Measurements from ENCODE around the gene SKOR1.
A peak's percentile ranks its signal among the peaks of the same experiment; 100 is the strongest.

Gene SKOR1

GRCh38 chr15:67855842-67856241 is 30.5 kb downstream of the SKOR1 start:
- no peak for DNase-seq

- no peak for DNase-seq
These were observed 31.9 kb downstream of the SKOR1 start for GRCh38 chr15:67857220-67857619.

GRCh38 chr15:67859331-67859946 is 34.1 kb downstream of the SKOR1 start:
- no peak for DNase-seq

- DNase-seq: no peak
These were observed 36.7 kb downstream of the SKOR1 start for GRCh38 chr15:67861983-67862382.

GRCh38 chr15:67862750-67863441 is 37.6 kb downstream of the SKOR1 start:
- no peak for DNase-seq

GRCh38 chr15:67863442-67863987 is 38.2 kb downstream of the SKOR1 start:
- DNase-seq: peak; percentile 67

- no peak for DNase-seq
These were observed 40.0 kb downstream of the SKOR1 start for GRCh38 chr15:67865331-67865730.

- DNase-seq: no peak
These were observed 40.5 kb downstream of the SKOR1 start for GRCh38 chr15:67865766-67866165.

GRCh38 chr15:67869701-67870100 is 44.4 kb downstream of the SKOR1 start:
- no peak for DNase-seq

GRCh38 chr15:67870868-67871408 is 45.6 kb downstream of the SKOR1 start:
- DNase-seq: no peak

GRCh38 chr15:67873777-67874176 is 48.5 kb downstream of the SKOR1 start:
- DNase-seq: no peak

GRCh38 chr15:67878712-67879206 is 53.5 kb downstream of the SKOR1 start:
- no peak for DNase-seq

- no peak for DNase-seq
These were observed 54.3 kb downstream of the SKOR1 start for GRCh38 chr15:67879440-67880129.

- no peak for DNase-seq
These were observed 55.4 kb downstream of the SKOR1 start for GRCh38 chr15:67880651-67881182.

- DNase-seq: no peak
These were observed 57.4 kb downstream of the SKOR1 start for GRCh38 chr15:67882487-67883233.

- no peak for DNase-seq
These were observed 58.0 kb downstream of the SKOR1 start for GRCh38 chr15:67883234-67883773.

- DNase-seq: no peak
These were observed 58.7 kb downstream of the SKOR1 start for GRCh38 chr15:67884009-67884408.

All from CD4-positive, alpha-beta T cell treated with Interleukin-10 for 1 hour (primary cell).